ENCODE measurements around the gene GTSF1L. TPM values are rescaled to one million over a fixed set of nuclear protein-coding genes. Genes with fewer than 3 reads are reported as not detected.

The GTSF1L gene
- total RNA-seq, 1 donor from 2014 or later: not detected

- TF ChIP-seq, protein P1, sequence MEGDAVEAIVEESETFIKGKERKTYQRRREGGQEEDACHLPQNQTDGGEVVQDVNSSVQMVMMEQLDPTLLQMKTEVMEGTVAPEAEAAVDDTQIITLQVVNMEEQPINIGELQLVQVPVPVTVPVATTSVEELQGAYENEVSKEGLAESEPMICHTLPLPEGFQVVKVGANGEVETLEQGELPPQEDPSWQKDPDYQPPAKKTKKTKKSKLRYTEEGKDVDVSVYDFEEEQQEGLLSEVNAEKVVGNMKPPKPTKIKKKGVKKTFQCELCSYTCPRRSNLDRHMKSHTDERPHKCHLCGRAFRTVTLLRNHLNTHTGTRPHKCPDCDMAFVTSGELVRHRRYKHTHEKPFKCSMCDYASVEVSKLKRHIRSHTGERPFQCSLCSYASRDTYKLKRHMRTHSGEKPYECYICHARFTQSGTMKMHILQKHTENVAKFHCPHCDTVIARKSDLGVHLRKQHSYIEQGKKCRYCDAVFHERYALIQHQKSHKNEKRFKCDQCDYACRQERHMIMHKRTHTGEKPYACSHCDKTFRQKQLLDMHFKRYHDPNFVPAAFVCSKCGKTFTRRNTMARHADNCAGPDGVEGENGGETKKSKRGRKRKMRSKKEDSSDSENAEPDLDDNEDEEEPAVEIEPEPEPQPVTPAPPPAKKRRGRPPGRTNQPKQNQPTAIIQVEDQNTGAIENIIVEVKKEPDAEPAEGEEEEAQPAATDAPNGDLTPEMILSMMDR (IDR thresholded peaks at IDR 0.05): no peak
- intact Hi-C loops (cut with DNase I): loop anchor here (10.0 kb wide), 1 partner anchor 334 kb away; no protein-coding TSS in a partner anchor
- no peak for ATAC-seq
These were observed 24.0 kb upstream of the GTSF1L start for GRCh38 chr20:43750774-43751166.

DNA sequence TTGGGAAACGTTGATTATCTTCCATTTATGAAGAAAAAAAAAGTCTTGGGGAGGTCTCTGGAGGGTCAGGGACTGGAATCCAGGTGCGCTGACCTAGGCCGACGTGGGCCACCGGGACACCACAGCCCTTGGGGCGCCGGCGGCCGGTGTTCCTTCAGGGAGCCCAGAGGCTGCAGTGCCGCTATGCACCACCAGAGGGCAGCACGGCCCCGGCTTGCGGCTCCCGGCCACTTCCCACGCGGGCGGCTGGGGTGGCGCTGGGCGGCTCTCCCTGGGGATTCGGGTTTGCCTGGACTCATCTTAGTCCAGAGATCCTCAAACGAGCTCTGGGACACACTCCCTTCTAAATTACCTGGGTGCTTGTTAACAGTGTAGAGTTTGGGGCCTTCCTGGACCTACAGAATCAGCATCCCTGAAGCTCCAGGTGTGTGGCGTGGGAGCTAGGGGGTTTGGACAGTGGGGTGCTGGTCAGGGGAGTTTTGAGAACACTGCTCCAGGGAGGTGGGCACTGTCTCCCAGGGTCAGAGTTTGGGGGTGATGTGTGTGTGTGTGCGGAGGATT lies 23.0 kb upstream of the GTSF1L start:
- Histone ChIP-seq H3K4me1 (peaks cover 16% of the 10 kb centered on the region), H3K27me3 (ENCODE audit: low read depth) (peaks cover 23% of the 10 kb centered on the region), H3K9me3 (no peaks in the 10 kb centered on the region), H3K36me3 (no peaks in the 10 kb centered on the region), H3K27ac (no peak overlapping the region), H3K4me3 (no peak overlapping the region)
- intact Hi-C loops (cut with DNase I): loop anchor here (10.0 kb wide), 1 partner anchor 335 kb away; no protein-coding TSS in a partner anchor
- ATAC-seq (peak; percentile 88 to 91), DNase-seq (peak; percentile 89)
- TF ChIP-seq, protein P1 (IDR thresholded peaks at IDR 0.05): peak; percentile 100

More at GRCh38 chr20:43750774-43751166, 24.0 kb upstream of the GTSF1L start:
- no peaks in the 10 kb centered on the region for H3K9me3 ChIP-seq
- no peak overlapping the region for H3K4me3 ChIP-seq
- H3K27ac ChIP-seq: no peak overlapping the region
- H3K4me1 ChIP-seq: peaks cover 16% of the 10 kb centered on the region
- DNase-seq: no peak
- peaks cover 23% of the 10 kb centered on the region for H3K27me3 ChIP-seq (ENCODE audit: low read depth)
- no peaks in the 10 kb centered on the region for H3K36me3 ChIP-seq

- Histone ChIP-seq H3K9me3 (no peaks in the 10 kb centered on the region), H3K4me1 (peaks cover 16% of the 10 kb centered on the region), H3K36me3 (no peaks in the 10 kb centered on the region), H3K27ac (no peak overlapping the region), H3K4me3 (no peak overlapping the region), H3K27me3 (ENCODE audit: low read depth) (peaks cover 23% of the 10 kb centered on the region)
- DNase-seq (no peak), ATAC-seq (no peak)
- intact Hi-C loops (cut with DNase I): no loop called here
- TF ChIP-seq, protein P1 (IDR thresholded peaks at IDR 0.05): no peak
These were observed 21.5 kb upstream of the GTSF1L start for GRCh38 chr20:43748274-43748673.

DNA sequence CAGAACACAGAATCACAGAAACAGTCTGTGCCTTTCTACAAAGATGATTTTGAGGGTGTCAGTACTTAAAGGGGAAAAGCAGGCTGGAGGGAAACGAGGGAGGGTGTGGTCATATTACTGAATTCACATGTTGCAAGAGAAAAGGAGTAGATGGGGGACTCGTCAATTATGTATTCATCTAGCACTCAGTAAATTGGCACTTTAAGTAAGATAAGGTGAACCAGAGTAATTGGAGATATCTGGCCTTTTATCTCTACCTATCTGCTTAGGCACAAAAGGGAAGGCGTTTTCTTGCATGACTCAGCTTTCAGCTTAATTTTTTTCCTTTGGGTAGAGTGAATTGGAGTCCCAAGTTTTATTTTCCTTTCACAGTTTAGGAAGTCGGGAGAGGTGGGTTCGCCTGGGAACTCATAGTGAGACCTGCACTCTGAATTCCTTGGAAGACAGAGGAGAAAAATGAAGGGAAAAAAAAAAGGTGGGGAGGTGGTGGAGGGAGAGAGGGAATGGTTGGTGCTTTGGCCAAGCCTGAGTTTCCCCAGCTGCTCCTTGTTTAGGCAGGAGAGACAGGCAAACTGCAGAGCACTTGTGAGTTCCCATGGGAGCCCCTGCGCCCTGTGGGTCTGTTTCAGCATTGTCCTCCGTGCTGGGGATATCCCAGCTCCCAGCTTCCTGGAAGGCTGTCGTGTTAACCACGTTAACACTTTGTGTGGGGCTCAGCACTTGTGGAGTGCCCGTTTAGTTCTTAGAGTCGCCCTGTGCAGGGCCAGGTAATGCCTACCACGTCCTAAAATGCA lies 19.7 kb upstream of the GTSF1L start:
- ATAC-seq: no peak
- TF ChIP-seq, protein P1 (IDR thresholded peaks at IDR 0.05): no peak
- Histone ChIP-seq H3K4me1 (peaks cover 6% of the 10 kb centered on the region), H3K27ac (no peak overlapping the region), H3K27me3 (ENCODE audit: low read depth) (peaks cover 23% of the 10 kb centered on the region), H3K4me3 (no peak overlapping the region), H3K9me3 (no peaks in the 10 kb centered on the region), H3K36me3 (no peaks in the 10 kb centered on the region)
- DNase-seq: no peak
- intact Hi-C loops (cut with DNase I): no loop called here

- no peaks in the 10 kb centered on the region for H3K36me3 ChIP-seq
- TF ChIP-seq, protein P1 (IDR thresholded peaks at IDR 0.05): no peak
- H3K4me3 ChIP-seq: no peak overlapping the region
- H3K4me1 ChIP-seq: peaks cover 6% of the 10 kb centered on the region
- peak in 1 of 2 donors; percentile 5 for ATAC-seq
- DNase-seq: peak; percentile 56
- peaks cover 16% of the 10 kb centered on the region for H3K27me3 ChIP-seq (ENCODE audit: low read depth)
- H3K27ac ChIP-seq: no peak overlapping the region
- no peaks in the 10 kb centered on the region for H3K9me3 ChIP-seq
- intact Hi-C loops (cut with DNase I): no loop called here
These were observed 18.3 kb upstream of the GTSF1L start for GRCh38 chr20:43744966-43745730.
